Melanocyte of skin (primary cell): ENCODE data around the gene IFT172. TPM values are rescaled to one million over a fixed set of nuclear protein-coding genes. Genes with fewer than 3 reads are reported as not detected.

ENCODE experiments used
- small RNA-seq, 2 donors: library from RNA; depleted of rRNA; stranded (forward); fragments of <200 nt; gene quantifications; one replicate each; pipeline ENCODE3, GENCODE V24; 2012
- total RNA-seq, 2 donors: library from RNA; depleted of rRNA; stranded (reverse); fragments of >200 nt; gene quantifications; 2 replicates each; pipeline ENCODE4 v1.2.3, GENCODE V29; 2012

IFT172 gene
- 10 to 100 TPM; 16.0 to 22.4 TPM for total RNA-seq

GRCh38 chr2:27489498-27490397, at the start of gene IFT172:
TSS of gene IFT172 (minus strand) at chr2:27489743. CDS start at chr2:27489653, 90 bp downstream.

DNA sequence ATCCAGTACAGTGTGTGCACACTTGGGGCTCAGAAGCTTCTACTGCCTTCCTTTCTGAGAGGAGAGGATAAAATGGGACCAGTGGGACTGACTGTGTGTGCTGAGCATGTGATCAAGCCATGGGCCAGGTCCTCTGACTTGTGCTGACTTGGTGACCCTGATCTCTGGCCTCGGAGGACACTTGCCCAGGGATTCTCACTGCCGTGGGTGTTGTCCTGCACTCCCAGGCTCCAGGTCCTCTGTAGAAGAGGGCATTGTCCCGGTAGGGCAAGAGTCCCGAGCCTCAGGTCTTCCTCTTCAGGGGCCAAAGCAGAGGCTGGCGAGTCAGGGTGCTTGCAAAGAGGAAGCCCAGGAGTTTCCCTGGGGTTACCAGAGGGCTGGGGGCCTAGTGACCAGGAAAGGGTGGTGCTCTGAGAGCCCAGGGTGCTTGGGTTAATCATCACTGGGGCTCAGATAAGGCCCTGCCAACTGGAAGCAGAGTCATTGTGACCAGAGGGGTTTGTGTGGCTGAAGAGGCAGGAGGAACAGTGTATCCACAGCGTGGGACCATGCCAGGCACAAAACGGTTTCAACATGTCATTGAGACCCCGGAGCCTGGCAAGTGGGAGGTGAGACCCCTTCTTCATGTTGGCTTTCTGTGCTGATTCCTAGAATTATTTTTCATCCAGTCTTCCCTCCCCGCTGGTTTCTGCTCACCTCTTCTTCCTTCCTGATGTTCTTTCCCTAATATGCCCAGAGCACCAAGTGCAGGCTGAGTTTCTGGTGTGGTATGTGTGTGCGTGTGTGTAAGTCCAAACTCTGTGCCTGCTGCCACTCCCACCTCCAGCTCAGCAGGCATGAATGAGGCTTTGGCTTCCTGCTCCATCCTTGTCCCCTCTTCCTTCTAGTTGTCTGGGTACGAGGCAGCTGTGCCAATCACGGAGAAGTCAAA, 7.1 kb upstream of the IFT172 start, which contains the start of gene GCKR:
Gene GCKR, plus strand, starts transcription at position 483 of the 931 bp plus-strand sequence. Its CDS starts 66 bp downstream, at position 549.

GRCh38 chr2:27494944-27495554, 5.5 kb upstream of the IFT172 start, which contains the start of gene FNDC4:
TSS of gene FNDC4 (minus strand) at chr2:27495200. CDS start at chr2:27494679, 521 bp downstream.

GRCh38 chr2:27441958-27442919, 47.3 kb downstream of the IFT172 start, which contains the start of gene KRTCAP3:
TSS of gene KRTCAP3 (plus strand) at chr2:27442381. CDS start at chr2:27442413, 32 bp downstream.

GRCh38 chr2:27428213-27428977, 61.1 kb downstream of the IFT172 start, which contains the start of gene NRBP1:
TSS of gene NRBP1 (plus strand) at chr2:27428631. CDS start at chr2:27433274, 4,643 bp downstream.

DNA sequence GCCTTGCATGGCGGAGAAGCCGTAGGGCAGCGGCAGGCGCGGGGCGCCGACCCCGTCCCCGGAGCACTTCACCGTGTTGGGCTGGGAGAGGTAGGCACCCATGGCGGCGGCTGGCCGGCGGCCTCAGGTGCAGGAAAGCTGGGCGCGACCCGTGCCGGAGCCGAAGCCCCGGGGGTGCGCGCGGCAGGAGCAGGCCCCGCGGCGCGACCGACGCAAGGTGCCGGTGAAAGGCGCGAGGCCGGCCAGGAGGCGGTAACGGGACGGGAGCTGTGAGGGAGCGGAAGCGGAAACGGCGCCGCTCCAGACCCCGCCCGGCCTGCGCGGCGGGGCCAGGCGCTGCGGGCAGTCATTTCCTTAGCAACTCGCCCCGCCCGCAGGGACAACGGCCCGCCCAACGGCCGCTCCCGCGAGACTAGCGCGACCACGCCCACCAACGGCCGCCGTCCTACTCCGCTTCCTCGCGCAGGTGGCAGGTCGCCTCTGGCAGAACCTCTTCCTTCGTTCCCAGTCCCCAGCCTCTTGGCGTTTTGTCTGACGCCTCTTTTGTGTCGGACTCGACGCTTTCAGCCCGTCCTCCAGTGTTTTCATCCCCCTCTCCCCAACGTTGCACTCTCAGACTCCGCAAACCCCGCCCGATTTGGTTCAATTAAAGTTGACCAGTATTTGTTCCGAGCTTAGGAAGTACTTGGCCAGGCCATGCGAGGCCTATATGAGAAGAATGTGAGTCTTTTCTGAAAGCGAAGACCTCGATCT, 80.0 kb downstream of the IFT172 start, which contains the start of gene PPM1G:
Gene PPM1G, minus strand, starts transcription at position 271 of the 753 bp plus-strand sequence. Its CDS starts 169 bp downstream, at position 102.

Small RNA genes within 50 kb of the gene (small RNA-seq; reads per million reads assigned to genes)
- 0 reads per million in 2 donors for gene RNU6-986P

Other genes with a start within 250 kb of the IFT172 start
- gene SLC30A3, start 226.7 kb downstream of the IFT172 start, total RNA-seq: under 1 TPM in 1 of 2 donors, not detected in 1; 0.34 TPM
- not detected for gene DNAJC5G, start 214.3 kb downstream of the IFT172 start, total RNA-seq
- gene TRIM54, start 207.3 kb downstream of the IFT172 start, total RNA-seq: not detected
- 1 to 10 TPM in 1 of 2 donors, under 1 TPM in 1; 0.67 to 2.1 TPM for gene UCN, start 181.3 kb downstream of the IFT172 start, total RNA-seq
- 100 to 1,000 TPM in 1 of 2 donors, 10 to 100 TPM in 1; 88.2 to 118 TPM for gene MPV17, start 166.6 kb downstream of the IFT172 start, total RNA-seq
- gene GTF3C2, start 133.0 kb downstream of the IFT172 start, total RNA-seq: 10 to 100 TPM; 45.1 to 57.6 TPM
- 10 to 100 TPM; 25.5 to 28.6 TPM for gene EIF2B4, start 119.4 kb downstream of the IFT172 start, total RNA-seq
- gene SNX17, start 119.1 kb downstream of the IFT172 start, total RNA-seq: 100 to 1,000 TPM; 109 to 136 TPM
- gene ZNF513, start 109.0 kb downstream of the IFT172 start, total RNA-seq: 1 to 10 TPM; 6.9 to 9.0 TPM
- 10 to 100 TPM; 48.9 to 98.6 TPM for gene PPM1G, start 80.2 kb downstream of the IFT172 start, total RNA-seq
- gene NRBP1, start 61.1 kb downstream of the IFT172 start, total RNA-seq: 10 to 100 TPM; 89.9 to 95.3 TPM
- gene KRTCAP3, start 47.4 kb downstream of the IFT172 start, total RNA-seq: not detected
- 1 to 10 TPM in 1 of 2 donors, under 1 TPM in 1; 0.33 to 2.1 TPM for gene FNDC4, start 5.5 kb upstream of the IFT172 start, total RNA-seq
- not detected for gene GCKR, start 7.1 kb upstream of the IFT172 start, total RNA-seq
- 10 to 100 TPM; 17.6 to 26.0 TPM for gene ZNF512, start 93.3 kb upstream of the IFT172 start, total RNA-seq
- gene CCDC121, start 139.3 kb upstream of the IFT172 start, total RNA-seq: 1 to 10 TPM; 1.3 to 2.1 TPM
- gene GPN1, start 139.3 kb upstream of the IFT172 start, total RNA-seq: 10 to 100 TPM; 25.1 to 38.6 TPM
- 10 to 100 TPM; 35.0 to 44.7 TPM for gene SUPT7L, start 173.9 kb upstream of the IFT172 start, total RNA-seq
- 10 to 100 TPM; 27.6 to 33.0 TPM for gene SLC4A1AP, start 174.1 kb upstream of the IFT172 start, total RNA-seq